ENCODE results near the gene SLC22A23.

GRCh38 chr6:3504354-3504753, 47.5 kb upstream of the SLC22A23 start:
- TF ChIP-seq CTCF (IDR thresholded peaks at IDR 0.05) (no peak), POLR2A (IDR thresholded peaks at IDR 0.05) (no peak)
